ENCODE results near the gene ZNF653. TPM values are rescaled to one million over a fixed set of nuclear protein-coding genes. Genes with fewer than 3 reads are reported as not detected.
A peak's percentile ranks its signal among the peaks of the same experiment; 100 is the strongest.

The ZNF653 gene
- total and polyA plus RNA-seq, 2 of the 8 experiments (the other 6 are each of a cell fraction or from before 2014, with no cell fraction given), result 7.0 to 7.9 TPM

DNA sequence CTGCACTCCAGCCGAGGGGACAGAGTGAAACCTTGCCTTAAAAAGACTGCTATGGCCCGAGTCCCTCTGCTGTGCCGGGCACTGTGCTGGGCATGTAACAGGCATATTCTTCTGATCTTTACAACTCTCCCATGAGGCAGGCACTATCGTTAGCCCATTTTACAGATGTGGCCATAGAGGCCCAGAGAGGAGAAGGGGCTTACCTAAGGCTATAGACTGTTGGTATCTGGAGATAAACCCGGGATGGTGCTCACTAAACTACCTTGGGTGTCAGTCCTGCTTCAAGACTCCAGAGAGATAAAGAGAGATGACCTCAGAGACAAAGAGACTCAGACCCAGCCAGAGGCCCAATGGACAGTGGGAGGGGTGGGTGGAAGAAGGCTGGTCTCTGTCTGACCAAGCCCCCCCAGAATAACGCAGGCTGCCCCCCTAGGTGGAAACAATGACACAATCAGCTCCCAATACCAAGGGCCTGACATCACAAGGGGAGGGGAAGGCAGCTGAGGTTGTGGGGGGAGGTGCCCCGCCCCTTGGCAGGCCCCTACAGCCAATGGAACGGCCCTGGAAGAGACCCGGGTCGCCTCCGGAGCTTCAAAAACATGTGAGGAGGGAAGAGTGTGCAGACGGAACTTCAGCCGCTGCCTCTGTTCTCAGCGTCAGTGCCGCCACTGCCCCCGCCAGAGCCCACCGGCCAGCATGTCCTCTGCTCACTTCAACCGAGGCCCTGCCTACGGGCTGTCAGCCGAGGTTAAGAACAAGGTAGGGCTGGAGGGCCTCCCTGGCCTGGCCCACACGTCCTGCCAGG lies 32.8 kb upstream of the ZNF653 start, which contains the start of gene CNN1:
TSS of gene CNN1 (plus strand) at position 620 of the 805 bp plus-strand sequence. CDS start at position 697, 77 bp downstream.
- 0 out of 2 replicates have a peak within 1 kb of the TSS, but pooled peaks have one; percentile 52 for H4K8ac ChIP-seq (ENCODE audit: extremely low read depth, insufficient read depth, low read length)
- peak within 1 kb of the TSS; percentile 80 for H4K91ac ChIP-seq (replicated peaks; ENCODE audit: insufficient read length, low read length)
- H3K4me3 ChIP-seq (ENCODE audit: extremely low read depth in 1 of 4, insufficient read depth in 2 of 4, low read depth in 3 of 4, low read length in 4 of 4), result peak within 1 kb of the TSS; percentile 27 to 54 (median 42); a peak in 7 of 8 replicates
- peak within 1 kb of the TSS; percentile 73 to 78 for H3K4me2 ChIP-seq (ENCODE audit: insufficient read depth in 1 of 2, low read depth in 2 of 2, low read length in 2 of 2)
- 0 out of 2 replicates have a peak within 1 kb of the TSS, but pooled peaks have one; percentile 36 for H2AFZ ChIP-seq (ENCODE audit: low read length)
- H3K18ac ChIP-seq (ENCODE audit: extremely low read depth, low read length), result peak within 1 kb of the TSS; percentile 14; the same call in 1 of the 2 replicates
- H3K23me2 ChIP-seq (ENCODE audit: low read depth, low read length), result peaks cover 7% of the 10 kb centered on the region; the same call in 1 of the 2 replicates
- no peak within 1 kb of the TSS for H3K56ac ChIP-seq (replicated peaks; ENCODE audit: insufficient read length, low read depth, low read length)
- H3K4me1 ChIP-seq (replicated peaks in 1 of 4; ENCODE audit: control insufficient read depth in 3 of 4, insufficient read depth in 4 of 4, low read length in 3 of 4), result peaks cover 4 to 20% (median 18%) of the 10 kb centered on the region in 4 experiments
- H3K27ac ChIP-seq (ENCODE audit: low read depth, low read length), result no peak within 1 kb of the TSS; the same call in 1 of the 2 replicates
- no peak within 1 kb of the TSS for H3K23ac ChIP-seq (ENCODE audit: insufficient read length)
- no peak within 1 kb of the TSS for H2BK20ac ChIP-seq (ENCODE audit: low read length)
- H2BK120ac ChIP-seq (replicated peaks; ENCODE audit: low read depth, low read length), result no peak within 1 kb of the TSS
- no peaks in the 10 kb centered on the region for H4K20me1 ChIP-seq (replicated peaks in 1 of 2; ENCODE audit: control insufficient read depth in 1 of 2, insufficient read depth in 2 of 2, low read length in 2 of 2)
- H3K79me2 ChIP-seq (ENCODE audit: control insufficient read depth in 1 of 2, insufficient read depth in 2 of 2, low read length in 2 of 2), result no peaks in the 10 kb centered on the region
- CTCF ChIA-PET (ENCODE audit: partially characterized antibody), result interaction anchor here (0.8 to 2.3 kb wide), 8 partner anchors 9 to 158 kb away, joined by 3 to 9 read pairs (median 4); partner anchors contain the start of gene ECSIT
- H2BK15ac ChIP-seq (ENCODE audit: low read length), result peak within 1 kb of the TSS; percentile 72
- no peak for FAIRE-seq
- no peak within 1 kb of the TSS; the same call in 1 of the 2 replicates for H2BK5ac ChIP-seq (ENCODE audit: low read depth, low read length)
- POLR2A ChIA-PET (ENCODE audit: partially characterized antibody), result interaction anchor here (0.7 to 1.9 kb wide), 8 partner anchors 9 to 188 kb away, joined by 3 to 15 read pairs (median 4); partner anchors contain the start of genes ECSIT, ELOF1 and ZNF653
- H3K36me3 ChIP-seq (ENCODE audit: control insufficient read depth in 2 of 4, insufficient read depth in 4 of 4, low read length in 3 of 4), result no peaks in the 10 kb centered on the region
- no peak within 1 kb of the TSS for H3K14ac ChIP-seq (ENCODE audit: insufficient read length)
- H3K27me3 ChIP-seq (replicated peaks in 1 of 4; ENCODE audit: control insufficient read depth in 3 of 4, extremely low read depth in 1 of 4, insufficient read depth in 3 of 4, low read length in 3 of 4), result no peaks in the 10 kb centered on the region; a peak in 1 of 7 replicates
- H3K4ac ChIP-seq (replicated peaks; ENCODE audit: insufficient read length, low read depth, low read length), result no peak within 1 kb of the TSS
- H3K9me3 ChIP-seq (ENCODE audit: insufficient read depth in 2 of 2, low read depth in 1 of 2, low read length in 1 of 2), result no peaks in the 10 kb centered on the region
- H2BK12ac ChIP-seq (ENCODE audit: low read depth, low read length), result peak within 1 kb of the TSS; percentile 81
- no peaks in the 10 kb centered on the region for H3K79me1 ChIP-seq (ENCODE audit: low read depth, low read length)
- 0 out of 2 replicates have a peak within 1 kb of the TSS, but pooled peaks have one; percentile 17 for H2AK5ac ChIP-seq (ENCODE audit: low read depth, low read length)
- no peak within 1 kb of the TSS for H4K5ac ChIP-seq (ENCODE audit: insufficient read length, low read depth, low read length)
- peak within 1 kb of the TSS in 2 of 4 experiments; percentile 20 to 52; a peak in 4 of 7 replicates for H3K9ac ChIP-seq (replicated peaks in 1 of 4; ENCODE audit: extremely low read depth in 1 of 4, low read depth in 3 of 4, low read length in 3 of 4)
- peak; percentile 76 to 83 for DNase-seq (ENCODE audit: low read depth in 1 of 2, low spot score in 2 of 2)
- 24% methylated on average over 21 of the region's 21 CpGs; no CpG with 5 or more reads in 1 of the 2 experiments for WGBS, 2 experiments (ENCODE audit: extremely low coverage in 1 of 2, insufficient coverage in 1 of 2, insufficient read length in 1 of 2, insufficient replicate concordance in 2 of 2, low coverage in 1 of 2, low lambda C conversion rate in 2 of 2, missing lambda C conversion rate in 1 of 2)
- TF ChIP-seq CBX5 (IDR thresholded peaks at IDR 0.05; ENCODE audit: low read depth, low read length) (no peak), RAD21 (IDR thresholded peaks at IDR 0.05 in 1 of 2, conservative IDR thresholded peaks at IDR 0.05 in 1 of 2; ENCODE audit: low read depth in 2 of 2, low read length in 2 of 2) (no peak), KDM4A (IDR thresholded peaks at IDR 0.05; ENCODE audit: low read depth, low read length, severe bottlenecking) (no peak), SRF (IDR thresholded peaks at IDR 0.05; ENCODE audit: low read depth, low read length) (no peak), SP1 (IDR thresholded peaks at IDR 0.05; ENCODE audit: low read depth, low read length) (no peak), TBP (IDR thresholded peaks at IDR 0.05; ENCODE audit: low read depth, low read length) (peak; percentile 69)
- TF ChIP-seq, protein P1, sequence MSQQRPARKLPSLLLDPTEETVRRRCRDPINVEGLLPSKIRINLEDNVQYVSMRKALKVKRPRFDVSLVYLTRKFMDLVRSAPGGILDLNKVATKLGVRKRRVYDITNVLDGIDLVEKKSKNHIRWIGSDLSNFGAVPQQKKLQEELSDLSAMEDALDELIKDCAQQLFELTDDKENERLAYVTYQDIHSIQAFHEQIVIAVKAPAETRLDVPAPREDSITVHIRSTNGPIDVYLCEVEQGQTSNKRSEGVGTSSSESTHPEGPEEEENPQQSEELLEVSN (IDR thresholded peaks at IDR 0.05), result 0 out of 2 replicates have a peak, but pooled peaks have one; percentile 34
- TF ChIP-seq, protein P2, sequence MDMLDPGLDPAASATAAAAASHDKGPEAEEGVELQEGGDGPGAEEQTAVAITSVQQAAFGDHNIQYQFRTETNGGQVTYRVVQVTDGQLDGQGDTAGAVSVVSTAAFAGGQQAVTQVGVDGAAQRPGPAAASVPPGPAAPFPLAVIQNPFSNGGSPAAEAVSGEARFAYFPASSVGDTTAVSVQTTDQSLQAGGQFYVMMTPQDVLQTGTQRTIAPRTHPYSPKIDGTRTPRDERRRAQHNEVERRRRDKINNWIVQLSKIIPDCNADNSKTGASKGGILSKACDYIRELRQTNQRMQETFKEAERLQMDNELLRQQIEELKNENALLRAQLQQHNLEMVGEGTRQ (IDR thresholded peaks at IDR 0.05; ENCODE audit: low read length), result no peak
